GM10248 (cell line): ENCODE results near the gene TMCO4.

Experiments
- CTCF ChIA-PET: fragments of 300-600 bp; sonication (Branson Sonifier 250); formaldehyde crosslinking; extraction: SDS; loops from one replicate; lab custom pipeline; 2021; ENCODE audit warnings: antibody characterized with exemption; lab: Yijun Ruan, JAX
- POLR2A ChIA-PET: fragments of 350-650 bp; sonication (Branson Sonifier 250); formaldehyde crosslinking; extraction: SDS; loops from one replicate; lab custom pipeline; 2020; ENCODE audit warnings: antibody characterized with exemption; lab: Yijun Ruan, JAX
- DNase-seq: peaks from one replicate; pipeline ENCODE4 v3.0.0; 2012; ENCODE audit errors: extremely low spot score
- TF ChIP-seq, protein P1 (sequence below): IDR thresholded peaks from 2 replicates; pipeline ENCODE4 v1.5.1; 2012; ENCODE audit warnings: mild to moderate bottlenecking, low read depth; ENCODE audit errors: extremely low read depth, missing control alignments, control extremely low read depth

The TMCO4 gene

DNA sequence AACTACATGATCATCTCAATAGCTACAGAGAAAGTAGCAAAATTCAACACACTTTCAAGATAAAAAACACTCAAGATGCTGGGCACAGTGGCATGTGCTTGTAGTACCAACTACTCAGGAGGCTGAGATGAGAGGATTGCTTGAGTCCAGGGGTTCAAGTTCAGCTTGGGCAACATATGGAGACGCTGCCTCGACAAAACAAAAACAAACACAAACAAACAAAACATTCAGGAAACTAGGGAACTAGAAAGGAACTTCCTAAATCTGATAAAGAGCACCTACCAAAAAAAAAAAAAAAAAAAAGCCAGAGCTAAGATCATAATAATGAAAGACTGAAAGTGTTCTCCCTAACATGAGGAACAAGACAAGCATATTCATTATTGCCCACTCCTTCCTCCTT, 38.1 kb upstream of the TMCO4 start:
- ChIA-PET POLR2A (no interaction called here), CTCF (no interaction called here)
- DNase-seq: no peak
- TF ChIP-seq, protein P1, sequence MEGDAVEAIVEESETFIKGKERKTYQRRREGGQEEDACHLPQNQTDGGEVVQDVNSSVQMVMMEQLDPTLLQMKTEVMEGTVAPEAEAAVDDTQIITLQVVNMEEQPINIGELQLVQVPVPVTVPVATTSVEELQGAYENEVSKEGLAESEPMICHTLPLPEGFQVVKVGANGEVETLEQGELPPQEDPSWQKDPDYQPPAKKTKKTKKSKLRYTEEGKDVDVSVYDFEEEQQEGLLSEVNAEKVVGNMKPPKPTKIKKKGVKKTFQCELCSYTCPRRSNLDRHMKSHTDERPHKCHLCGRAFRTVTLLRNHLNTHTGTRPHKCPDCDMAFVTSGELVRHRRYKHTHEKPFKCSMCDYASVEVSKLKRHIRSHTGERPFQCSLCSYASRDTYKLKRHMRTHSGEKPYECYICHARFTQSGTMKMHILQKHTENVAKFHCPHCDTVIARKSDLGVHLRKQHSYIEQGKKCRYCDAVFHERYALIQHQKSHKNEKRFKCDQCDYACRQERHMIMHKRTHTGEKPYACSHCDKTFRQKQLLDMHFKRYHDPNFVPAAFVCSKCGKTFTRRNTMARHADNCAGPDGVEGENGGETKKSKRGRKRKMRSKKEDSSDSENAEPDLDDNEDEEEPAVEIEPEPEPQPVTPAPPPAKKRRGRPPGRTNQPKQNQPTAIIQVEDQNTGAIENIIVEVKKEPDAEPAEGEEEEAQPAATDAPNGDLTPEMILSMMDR: no peak

DNA sequence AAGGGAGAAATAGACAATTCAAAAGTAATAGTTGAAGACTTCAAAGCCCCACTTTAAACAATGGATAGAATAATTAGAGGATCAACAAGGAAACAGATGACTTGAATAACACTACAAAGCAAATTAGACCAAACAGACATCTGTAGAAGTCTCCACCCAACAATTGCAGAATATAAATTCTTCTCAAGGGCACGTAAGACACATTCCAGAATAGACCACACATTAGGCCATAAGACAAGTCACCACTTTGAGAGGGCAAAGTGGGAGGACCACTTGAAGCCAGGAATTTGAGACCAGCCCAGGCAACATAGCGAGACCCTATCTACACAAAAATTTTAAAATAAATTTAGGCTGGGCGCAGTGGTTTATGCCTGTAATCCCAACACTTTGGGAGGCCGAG, 35.9 kb upstream of the TMCO4 start:
- POLR2A ChIA-PET: no interaction called here
- CTCF ChIA-PET: no interaction called here
- DNase-seq: no peak
- TF ChIP-seq, protein P1: no peak

DNA sequence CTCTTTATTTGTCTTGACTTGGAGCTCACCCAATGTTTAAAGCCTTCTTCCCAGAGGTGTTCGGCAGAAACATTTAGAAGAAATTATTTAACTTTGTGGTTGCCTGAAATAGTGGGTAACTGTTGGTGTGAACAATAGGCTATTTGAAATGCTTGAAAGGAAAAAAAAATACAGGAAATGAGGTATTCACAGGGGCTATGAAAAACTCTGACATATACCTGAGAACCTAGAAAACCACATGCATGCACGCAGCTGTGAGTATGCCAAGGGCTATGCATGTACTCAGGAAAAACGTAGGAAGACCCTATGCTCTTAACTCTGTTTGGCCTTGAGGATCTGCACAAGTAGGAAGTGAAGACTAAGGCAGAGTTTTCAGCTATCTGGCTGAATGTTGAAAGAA, 31.7 kb upstream of the TMCO4 start:
- CTCF ChIA-PET: no interaction called here
- no peak for DNase-seq
- POLR2A ChIA-PET: no interaction called here
- TF ChIP-seq, protein P1: no peak

DNA sequence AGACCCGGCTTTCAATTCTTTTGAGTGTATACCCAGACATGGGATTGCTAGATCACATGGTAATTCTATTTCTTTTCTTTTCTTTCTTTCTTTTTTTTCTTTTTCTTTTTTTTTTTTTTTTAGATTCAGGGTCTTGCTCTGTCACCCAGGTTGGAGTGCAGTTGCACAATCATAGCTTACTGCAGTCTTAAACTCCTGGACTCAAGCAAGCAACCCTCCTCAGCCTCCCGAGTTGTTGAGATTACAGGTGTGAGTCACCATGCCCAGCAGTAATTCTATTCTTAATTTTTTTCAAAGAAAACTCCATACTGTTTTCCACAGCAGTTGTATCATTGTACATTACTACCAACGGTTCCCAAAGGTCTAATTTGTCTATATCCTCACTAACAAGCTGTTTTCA, 28.8 kb upstream of the TMCO4 start:
- ChIA-PET CTCF (no interaction called here), POLR2A (no interaction called here)
- DNase-seq: no peak
- TF ChIP-seq, protein P1: no peak

DNA sequence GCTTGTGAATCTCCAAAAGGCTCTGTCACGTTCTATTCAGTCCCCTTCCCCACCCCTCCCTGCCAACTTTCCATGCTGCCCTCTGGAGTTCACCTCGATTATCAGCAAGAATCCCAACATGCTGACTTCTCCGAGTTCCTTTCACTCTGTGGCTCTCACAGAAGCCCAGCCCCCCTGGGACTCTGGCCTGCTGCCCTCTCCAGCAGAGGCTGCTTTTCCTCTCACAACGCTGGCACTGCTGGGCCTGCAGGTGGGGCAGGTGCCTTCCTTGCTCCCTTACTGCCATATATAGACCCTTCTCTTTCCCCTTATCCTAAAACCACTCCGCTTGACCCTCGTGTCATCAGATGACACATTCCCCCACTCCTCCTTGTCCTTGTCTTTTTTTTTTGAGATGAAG, 25.6 kb upstream of the TMCO4 start:
- ChIA-PET POLR2A (no interaction called here), CTCF (no interaction called here)
- TF ChIP-seq, protein P1: no peak
- no peak for DNase-seq

DNA sequence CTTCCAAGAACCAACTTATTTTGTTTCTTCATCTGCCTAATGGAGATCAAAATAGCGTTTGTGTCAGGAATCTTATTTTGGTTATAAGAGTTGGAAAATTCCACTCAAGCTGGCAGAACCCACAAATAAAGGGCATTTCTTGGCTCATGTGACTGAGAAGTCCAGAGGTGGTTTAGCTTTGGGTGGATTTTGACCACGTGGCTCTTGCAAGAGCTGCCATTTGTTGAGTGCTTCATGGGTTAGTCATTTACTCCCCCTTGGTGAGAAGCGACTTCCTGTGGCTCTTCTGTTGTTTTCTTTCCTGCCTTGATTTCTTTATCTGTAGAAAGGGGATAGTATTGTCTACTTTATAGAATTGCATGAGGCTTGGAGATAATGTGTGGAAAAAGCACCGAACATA, 24.8 kb upstream of the TMCO4 start:
- no peak for DNase-seq
- TF ChIP-seq, protein P1: no peak
- CTCF ChIA-PET: interaction anchor here (2.8 kb wide), 1 partner anchor 12 kb away, joined by 16 read pairs; no protein-coding TSS in a partner anchor
- POLR2A ChIA-PET: no interaction called here

DNA sequence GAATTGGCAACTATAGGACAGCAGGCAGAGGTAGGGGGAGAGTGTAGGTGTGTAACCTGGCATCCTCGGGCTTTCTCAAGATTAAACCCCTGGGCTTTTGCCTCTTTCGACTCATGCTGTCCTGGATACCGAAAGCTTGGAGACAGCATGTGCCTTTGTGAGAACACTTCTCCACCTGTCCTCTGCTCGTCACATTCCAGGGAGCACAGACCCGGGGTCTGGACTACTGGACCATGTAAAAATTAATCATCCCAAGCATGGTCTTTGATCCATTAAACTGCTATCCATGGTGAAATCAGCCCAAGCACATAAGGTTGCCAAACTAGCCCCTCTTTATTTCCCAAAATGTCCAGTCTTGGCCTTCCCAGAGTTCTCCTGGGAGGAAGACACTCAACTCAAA, 24.3 kb upstream of the TMCO4 start:
- POLR2A ChIA-PET: no interaction called here
- DNase-seq: no peak
- TF ChIP-seq, protein P1: no peak
- CTCF ChIA-PET: interaction anchor here (2.8 kb wide), 1 partner anchor 12 kb away, joined by 16 read pairs; no protein-coding TSS in a partner anchor
